Fibroblast of lung (primary cell): ENCODE measurements around the gene SLC25A25. TPM values are rescaled to one million over a fixed set of nuclear protein-coding genes. Genes with fewer than 3 reads are reported as not detected.

Experiments used
- DNase-seq, 2 donors: peaks; one replicate each; pipeline versions ENCODE4 v3.0.0 to v3.0.0-alpha.2; 2010; ENCODE audit warnings: low read depth in 2 of 2
- H2AFZ ChIP-seq: 2 replicates; pipeline ENCODE4 v1.5.1; 2012; ENCODE audit warnings: low read length, control low read depth, inconsistent platforms
- H3K27ac ChIP-seq: 2 replicates; pipeline ENCODE4 v1.5.1; 2011; ENCODE audit warnings: low read length, control low read depth; ENCODE audit not compliant: insufficient read depth
- H3K27me3 ChIP-seq: 2 replicates; pipeline ENCODE4 v1.5.1; 2011; ENCODE audit warnings: mild to moderate bottlenecking, low read length; ENCODE audit not compliant: control insufficient read depth, insufficient read depth
- H3K36me3 ChIP-seq: 2 replicates; pipeline ENCODE4 v1.5.1; 2011; ENCODE audit warnings: low read length; ENCODE audit not compliant: control insufficient read depth, insufficient read depth
- H3K4me1 ChIP-seq: 2 replicates; pipeline ENCODE4 v1.5.1; 2011; ENCODE audit warnings: low read length; ENCODE audit not compliant: control insufficient read depth, insufficient read depth; ENCODE audit errors: extremely low read depth
- H3K4me2 ChIP-seq: 2 replicates; pipeline ENCODE4 v1.5.1; 2011; ENCODE audit warnings: low read length, control low read depth; ENCODE audit not compliant: insufficient read depth; ENCODE audit errors: extremely low read depth
- H3K4me3 ChIP-seq, 4 experiments: fragments of 200-600 bp in 1 of 4; sonication (generic) in 1 of 4; replicated peaks in 1 of 4; 2 replicates each; pipeline ENCODE4 v1.5.1; 2011 to 2016; ENCODE audit warnings: low read length in 4 of 4, low read depth in 3 of 4, mild to moderate bottlenecking in 3 of 4, control low read depth in 2 of 4, inconsistent platforms in 1 of 4, mixed read lengths in 1 of 4; ENCODE audit not compliant: insufficient read depth in 1 of 4; ENCODE audit errors: control extremely low read depth in 1 of 4
- H3K79me2 ChIP-seq: 2 replicates; pipeline ENCODE4 v1.5.1; 2012; ENCODE audit warnings: mild to moderate bottlenecking, low read length, inconsistent platforms; ENCODE audit not compliant: control insufficient read depth, insufficient read depth
- H3K9ac ChIP-seq: 2 replicates; pipeline ENCODE4 v1.5.1; 2011; ENCODE audit warnings: mild to moderate bottlenecking, low read length, control low read depth; ENCODE audit not compliant: insufficient read depth
- H3K9me3 ChIP-seq: 2 replicates; pipeline ENCODE4 v1.5.1; 2012; ENCODE audit warnings: low read depth, low read length; ENCODE audit not compliant: control insufficient read depth, insufficient read depth
- H4K20me1 ChIP-seq: 2 replicates; pipeline ENCODE4 v1.5.1; 2011; ENCODE audit warnings: low read length; ENCODE audit not compliant: control insufficient read depth, insufficient read depth; ENCODE audit errors: extremely low read depth
- EZH2 ChIP-seq: IDR thresholded peaks from 2 replicates; pipeline ENCODE4 v1.5.1; 2012; ENCODE audit warnings: low read length, control low read depth, mild to moderate bottlenecking; ENCODE audit errors: missing control alignments
- polyA plus RNA-seq, 2 donors: library from polyadenylated mRNA; depleted of rRNA in 1 of 2; stranded (reverse) in 1 of 2; unstranded in 1 of 2; fragments of >200 nt; gene quantifications; 2 replicates each; pipeline ENCODE4 v1.2.1, GENCODE V29; 2011 to 2012; ENCODE audit warnings: missing spikeins in 1 of 2
- total RNA-seq: library from RNA; depleted of rRNA; stranded (reverse); fragments of >200 nt; gene quantifications from 2 replicates; pipeline ENCODE4 v1.2.1, GENCODE V29; 2014
- TF ChIP-seq, protein P1 (sequence below), 2 donors: IDR thresholded peaks in 1 of 2; conservative IDR thresholded peaks in 1 of 2; 1 replicate in 1 of 2; 2 replicates in 1 of 2; pipeline ENCODE4 v1.5.1; 2011 to 2012; ENCODE audit warnings: low read length in 2 of 2, control low read depth in 1 of 2, inconsistent platforms in 1 of 2, low read depth in 1 of 2, mild to moderate bottlenecking in 1 of 2

The SLC25A25 gene
- total and polyA plus RNA-seq, 2 donors (not counting 1 experiment from before 2014, with no cell fraction given) = 14.0 to 30.7 TPM

DNA sequence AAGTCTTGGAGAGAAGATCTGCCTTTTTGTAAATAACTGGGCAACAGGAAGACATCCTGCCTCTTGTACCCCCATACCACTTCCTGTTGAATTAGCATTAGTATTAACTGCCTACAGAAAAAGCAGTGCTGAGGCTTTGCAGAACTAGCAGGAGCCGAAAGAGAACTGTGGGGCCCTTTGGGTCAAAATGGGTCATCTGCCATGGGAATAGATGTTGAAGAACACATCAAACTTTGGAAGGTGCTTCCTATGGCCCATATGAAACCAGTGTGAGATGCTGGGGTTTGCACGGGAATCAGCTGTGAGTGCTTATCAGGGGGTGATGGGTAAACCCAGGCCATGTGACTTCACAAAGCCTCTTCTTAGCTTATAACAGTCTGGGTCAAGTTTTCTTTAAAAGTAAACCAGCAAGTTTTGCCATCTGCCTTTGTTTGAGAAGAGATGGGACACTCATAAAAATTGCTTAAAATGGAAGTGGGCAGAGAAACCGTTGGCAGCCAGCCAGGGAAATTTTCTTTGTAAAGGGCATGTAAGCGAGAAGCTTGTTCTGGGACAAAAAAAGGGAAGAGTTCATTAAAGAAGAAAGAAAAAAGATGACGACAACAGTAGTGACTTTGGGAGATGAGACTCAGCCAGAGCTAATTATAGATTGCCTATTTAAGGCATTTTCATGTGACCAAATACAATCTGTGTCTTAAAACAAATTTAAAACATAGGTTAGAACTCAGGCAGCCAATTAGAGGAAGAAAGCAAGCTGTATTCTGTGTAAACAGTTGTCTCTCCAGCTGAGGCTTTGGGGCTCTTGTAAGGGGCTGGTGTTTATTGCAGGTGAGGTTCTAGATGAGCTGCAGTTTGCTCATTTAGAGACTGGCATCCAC, 4.4 kb downstream of the SLC25A25 start:
- Histone ChIP-seq H3K27me3 (no peaks in the 10 kb centered on the region), H3K4me2 (peak overlapping the region; percentile 73), H3K4me1 (peaks cover 17% of the 10 kb centered on the region), H2AFZ (no peak overlapping the region), H3K79me2 (peaks cover 68% of the 10 kb centered on the region), H3K36me3 (no peaks in the 10 kb centered on the region), H3K4me3 (peak overlapping the region in 3 of 4 experiments; percentile 4 to 25 (median 9)), H3K9ac (no peak overlapping the region), H3K9me3 (no peaks in the 10 kb centered on the region), H3K27ac (peak overlapping the region; percentile 74), H4K20me1 (no peaks in the 10 kb centered on the region)
- DNase-seq = peak; percentile 72 to 93
- TF ChIP-seq, protein P1, sequence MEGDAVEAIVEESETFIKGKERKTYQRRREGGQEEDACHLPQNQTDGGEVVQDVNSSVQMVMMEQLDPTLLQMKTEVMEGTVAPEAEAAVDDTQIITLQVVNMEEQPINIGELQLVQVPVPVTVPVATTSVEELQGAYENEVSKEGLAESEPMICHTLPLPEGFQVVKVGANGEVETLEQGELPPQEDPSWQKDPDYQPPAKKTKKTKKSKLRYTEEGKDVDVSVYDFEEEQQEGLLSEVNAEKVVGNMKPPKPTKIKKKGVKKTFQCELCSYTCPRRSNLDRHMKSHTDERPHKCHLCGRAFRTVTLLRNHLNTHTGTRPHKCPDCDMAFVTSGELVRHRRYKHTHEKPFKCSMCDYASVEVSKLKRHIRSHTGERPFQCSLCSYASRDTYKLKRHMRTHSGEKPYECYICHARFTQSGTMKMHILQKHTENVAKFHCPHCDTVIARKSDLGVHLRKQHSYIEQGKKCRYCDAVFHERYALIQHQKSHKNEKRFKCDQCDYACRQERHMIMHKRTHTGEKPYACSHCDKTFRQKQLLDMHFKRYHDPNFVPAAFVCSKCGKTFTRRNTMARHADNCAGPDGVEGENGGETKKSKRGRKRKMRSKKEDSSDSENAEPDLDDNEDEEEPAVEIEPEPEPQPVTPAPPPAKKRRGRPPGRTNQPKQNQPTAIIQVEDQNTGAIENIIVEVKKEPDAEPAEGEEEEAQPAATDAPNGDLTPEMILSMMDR (conservative IDR thresholded peaks at IDR 0.05 in 1 of 2, IDR thresholded peaks at IDR 0.05 in 1 of 2; ENCODE audit: low read depth in 1 of 2, low read length in 2 of 2) = no peak
- no peak for TF ChIP-seq EZH2

DNA sequence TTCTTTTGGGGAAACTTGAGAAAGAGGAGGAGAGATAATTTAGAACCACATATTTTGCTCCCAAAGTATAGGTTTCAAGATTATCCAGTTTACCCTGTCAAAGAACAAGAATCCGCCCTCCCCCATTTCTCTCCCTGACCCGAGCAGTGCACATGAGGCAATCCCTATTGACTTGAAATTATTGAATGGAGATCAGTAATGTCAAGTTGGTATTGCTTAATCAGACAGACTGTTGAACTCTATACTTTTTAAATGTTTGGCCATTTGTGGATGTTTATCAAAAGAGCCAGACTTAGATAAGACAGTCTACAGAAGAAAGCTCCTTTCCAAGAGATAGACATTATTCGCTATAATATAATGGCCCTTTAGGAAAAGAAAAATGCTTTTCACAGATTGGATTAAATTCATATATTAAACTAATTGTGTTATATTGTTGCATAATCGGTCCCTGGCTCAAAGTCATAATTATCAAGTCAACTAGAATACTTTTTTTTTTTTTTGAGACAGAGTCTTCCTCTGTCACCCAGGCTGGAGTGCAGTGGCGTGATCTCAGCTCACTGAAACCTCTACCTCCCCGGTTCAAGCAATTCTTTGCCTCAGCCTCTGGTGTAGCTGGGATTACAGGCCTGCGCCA, 5.3 kb downstream of the SLC25A25 start:
- H4K20me1 ChIP-seq = no peaks in the 10 kb centered on the region
- DNase-seq = peak in 1 of 2 donors; percentile 80
- peak overlapping the region in 1 of 4 experiments; percentile 25 for H3K4me3 ChIP-seq
- no peaks in the 10 kb centered on the region for H3K36me3 ChIP-seq
- peaks cover 77% of the 10 kb centered on the region for H3K79me2 ChIP-seq
- no peak overlapping the region for H2AFZ ChIP-seq
- H3K4me2 ChIP-seq = peak overlapping the region; percentile 73
- H3K27me3 ChIP-seq = no peaks in the 10 kb centered on the region
- TF ChIP-seq, protein P1 (conservative IDR thresholded peaks at IDR 0.05 in 1 of 2, IDR thresholded peaks at IDR 0.05 in 1 of 2; ENCODE audit: low read depth in 1 of 2, low read length in 2 of 2) = no peak
- no peak for TF ChIP-seq EZH2
- H3K9me3 ChIP-seq = no peaks in the 10 kb centered on the region
- H3K9ac ChIP-seq = no peak overlapping the region
- H3K4me1 ChIP-seq = peaks cover 21% of the 10 kb centered on the region
- H3K27ac ChIP-seq = peak overlapping the region; percentile 74

DNA sequence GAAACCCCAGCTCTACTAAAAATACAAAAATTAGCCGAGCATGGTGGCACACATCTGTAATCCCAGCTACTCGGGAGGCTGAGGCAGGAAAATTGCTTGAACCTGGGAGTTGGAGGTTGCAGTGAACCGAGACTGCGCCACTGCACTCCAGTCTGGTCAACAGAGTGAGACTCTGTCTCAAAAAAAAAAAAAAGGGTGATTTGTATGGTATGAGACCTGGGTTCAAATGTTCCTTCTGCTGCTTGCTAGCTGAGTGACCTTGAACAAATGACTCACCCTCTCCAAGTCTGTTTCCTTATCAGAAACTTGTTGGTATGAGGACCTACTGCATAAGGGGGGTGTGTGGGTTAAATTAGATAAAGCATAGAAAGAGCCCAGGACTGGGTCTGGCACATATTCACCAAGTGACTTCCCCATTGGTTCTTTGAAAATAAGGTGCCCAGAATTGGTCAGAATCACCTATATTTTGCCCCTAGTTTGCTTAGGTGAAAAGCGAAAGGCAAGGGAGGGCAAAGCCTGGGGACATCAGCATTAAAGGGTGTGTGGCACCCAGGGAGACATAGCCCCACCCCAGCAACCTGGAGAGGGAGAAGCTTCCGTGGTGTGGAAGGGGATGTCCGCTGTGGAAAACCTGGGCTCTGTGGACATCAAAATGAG, 9.9 kb downstream of the SLC25A25 start:
- Histone ChIP-seq H2AFZ (no peak overlapping the region), H3K9ac (no peak overlapping the region), H3K36me3 (no peaks in the 10 kb centered on the region), H3K4me1 (peaks cover 38% of the 10 kb centered on the region), H3K27me3 (no peaks in the 10 kb centered on the region), H3K79me2 (peaks cover 56% of the 10 kb centered on the region), H3K4me2 (no peak overlapping the region), H3K9me3 (no peaks in the 10 kb centered on the region), H3K27ac (peak overlapping the region; percentile 12), H3K4me3 (no peak overlapping the region), H4K20me1 (no peaks in the 10 kb centered on the region)
- TF ChIP-seq, protein P1 (conservative IDR thresholded peaks at IDR 0.05 in 1 of 2, IDR thresholded peaks at IDR 0.05 in 1 of 2; ENCODE audit: low read depth in 1 of 2, low read length in 2 of 2) = no peak
- TF ChIP-seq EZH2 = no peak
- DNase-seq = peak in 1 of 2 donors; percentile 25
